ENCODE results near the gene SLC12A2. TPM values are rescaled to one million over a fixed set of nuclear protein-coding genes. Genes with fewer than 3 reads are reported as not detected.

Gene SLC12A2
- total RNA-seq, 2 experiments from 2014 or later, result 15.3 to 16.4 TPM

- POLR2A ChIA-PET, result no interaction called here
- H3K9me3 Mint-ChIP-seq, result peaks cover 18% of the 10 kb centered on the region
- H3K27me3 Mint-ChIP-seq, result no peaks in the 10 kb centered on the region
- CTCF ChIA-PET, result interaction anchor here (2.3 kb wide), 1 partner anchor 12 kb away, joined by 5 read pairs; no protein-coding TSS in a partner anchor
- H3K4me3 Mint-ChIP-seq, result no peak overlapping the region
- H3K4me1 Mint-ChIP-seq, result peaks cover 1% of the 10 kb centered on the region
- peaks cover 18% of the 10 kb centered on the region for H3K36me3 Mint-ChIP-seq (ENCODE audit: low read depth)
- DNase-seq, result no peak
- H3K27ac Mint-ChIP-seq, result no peak overlapping the region
Observed at GRCh38 chr5:128101676-128102075, 18.1 kb downstream of the SLC12A2 start.

GRCh38 chr5:128105203-128105602 lies 21.6 kb downstream of the SLC12A2 start:
- peaks cover 1% of the 10 kb centered on the region for H3K4me1 Mint-ChIP-seq
- no peak for DNase-seq
- H3K36me3 Mint-ChIP-seq (ENCODE audit: low read depth), result peaks cover 9% of the 10 kb centered on the region
- no peak overlapping the region for H3K27ac Mint-ChIP-seq
- no peak overlapping the region for H3K4me3 Mint-ChIP-seq
- no peaks in the 10 kb centered on the region for H3K27me3 Mint-ChIP-seq
- POLR2A ChIA-PET, result no interaction called here
- CTCF ChIA-PET, result no interaction called here
- no peaks in the 10 kb centered on the region for H3K9me3 Mint-ChIP-seq

- Mint-ChIP-seq H3K4me1 (peaks cover 13% of the 10 kb centered on the region), H3K36me3 (ENCODE audit: low read depth) (peaks cover 20% of the 10 kb centered on the region), H3K27ac (no peak overlapping the region), H3K27me3 (no peaks in the 10 kb centered on the region), H3K9me3 (no peaks in the 10 kb centered on the region), H3K4me3 (no peak overlapping the region)
- POLR2A ChIA-PET, result no interaction called here
- no peak for DNase-seq
- CTCF ChIA-PET, result no interaction called here
Observed at GRCh38 chr5:128109138-128109537, 25.6 kb downstream of the SLC12A2 start.

- no peaks in the 10 kb centered on the region for H3K9me3 Mint-ChIP-seq
- H3K27me3 Mint-ChIP-seq, result no peaks in the 10 kb centered on the region
- CTCF ChIA-PET, result no interaction called here
- H3K36me3 Mint-ChIP-seq (ENCODE audit: low read depth), result peaks cover 25% of the 10 kb centered on the region
- no peak overlapping the region for H3K4me3 Mint-ChIP-seq
- no peak for DNase-seq
- H3K27ac Mint-ChIP-seq, result no peak overlapping the region
- peaks cover 13% of the 10 kb centered on the region for H3K4me1 Mint-ChIP-seq
- POLR2A ChIA-PET, result no interaction called here
Observed at GRCh38 chr5:128109766-128110165, 26.2 kb downstream of the SLC12A2 start.

GRCh38 chr5:128111818-128112448 lies 28.4 kb downstream of the SLC12A2 start:
- Mint-ChIP-seq H3K4me3 (no peak overlapping the region), H3K9me3 (peaks cover 3% of the 10 kb centered on the region), H3K27ac (no peak overlapping the region), H3K27me3 (no peaks in the 10 kb centered on the region), H3K4me1 (peaks cover 12% of the 10 kb centered on the region), H3K36me3 (ENCODE audit: low read depth) (peaks cover 41% of the 10 kb centered on the region)
- POLR2A ChIA-PET, result no interaction called here
- DNase-seq, result no peak
- CTCF ChIA-PET, result interaction anchor here (0.7 kb wide), 1 partner anchor 11 kb away, joined by 3 read pairs; no protein-coding TSS in a partner anchor

- ChIA-PET POLR2A (no interaction called here), CTCF (no interaction called here)
- Mint-ChIP-seq H3K27me3 (no peaks in the 10 kb centered on the region), H3K9me3 (peaks cover 11% of the 10 kb centered on the region), H3K4me3 (no peak overlapping the region), H3K4me1 (peaks cover 6% of the 10 kb centered on the region), H3K36me3 (ENCODE audit: low read depth) (peaks cover 52% of the 10 kb centered on the region), H3K27ac (no peak overlapping the region)
- no peak for DNase-seq
Observed at GRCh38 chr5:128116445-128116844, 32.9 kb downstream of the SLC12A2 start.

- Mint-ChIP-seq H3K4me3 (no peak overlapping the region), H3K27ac (no peak overlapping the region), H3K4me1 (no peaks in the 10 kb centered on the region), H3K27me3 (no peaks in the 10 kb centered on the region), H3K9me3 (peaks cover 11% of the 10 kb centered on the region), H3K36me3 (ENCODE audit: low read depth) (peaks cover 49% of the 10 kb centered on the region)
- POLR2A ChIA-PET, result no interaction called here
- no peak for DNase-seq
- CTCF ChIA-PET, result no interaction called here
Observed at GRCh38 chr5:128118214-128118613, 34.6 kb downstream of the SLC12A2 start.

- H3K36me3 Mint-ChIP-seq (ENCODE audit: low read depth), result peaks cover 25% of the 10 kb centered on the region
- H3K27me3 Mint-ChIP-seq, result no peaks in the 10 kb centered on the region
- no peaks in the 10 kb centered on the region for H3K4me1 Mint-ChIP-seq
- no peak overlapping the region for H3K27ac Mint-ChIP-seq
- DNase-seq, result no peak
- ChIA-PET CTCF (no interaction called here), POLR2A (no interaction called here)
- H3K4me3 Mint-ChIP-seq, result no peak overlapping the region
- H3K9me3 Mint-ChIP-seq, result peaks cover 9% of the 10 kb centered on the region
Observed at GRCh38 chr5:128121651-128122050, 38.1 kb downstream of the SLC12A2 start.

GRCh38 chr5:128123936-128124335 lies 40.4 kb downstream of the SLC12A2 start:
- POLR2A ChIA-PET, result no interaction called here

GRCh38 chr5:128126241-128126640 lies 42.7 kb downstream of the SLC12A2 start:
- POLR2A ChIA-PET, result no interaction called here
- no peaks in the 10 kb centered on the region for H3K27me3 Mint-ChIP-seq

More at GRCh38 chr5:128123936-128124335, 40.4 kb downstream of the SLC12A2 start:
- CTCF ChIA-PET, result no interaction called here
- H3K4me1 Mint-ChIP-seq, result no peaks in the 10 kb centered on the region
- H3K27ac Mint-ChIP-seq, result no peak overlapping the region
- peaks cover 2% of the 10 kb centered on the region for H3K9me3 Mint-ChIP-seq
- H3K27me3 Mint-ChIP-seq, result no peaks in the 10 kb centered on the region
- H3K4me3 Mint-ChIP-seq, result no peak overlapping the region
- DNase-seq, result no peak
- H3K36me3 Mint-ChIP-seq (ENCODE audit: low read depth), result peaks cover 8% of the 10 kb centered on the region

GRCh38 chr5:128132499-128132898 lies 48.9 kb downstream of the SLC12A2 start:
- ChIA-PET CTCF (no interaction called here), POLR2A (no interaction called here)
- Mint-ChIP-seq H3K9me3 (peaks cover 3% of the 10 kb centered on the region), H3K27ac (no peak overlapping the region), H3K4me1 (no peaks in the 10 kb centered on the region), H3K4me3 (no peak overlapping the region), H3K36me3 (ENCODE audit: low read depth) (peaks cover 32% of the 10 kb centered on the region), H3K27me3 (no peaks in the 10 kb centered on the region)
- no peak for DNase-seq

More at GRCh38 chr5:128126241-128126640, 42.7 kb downstream of the SLC12A2 start:
- H3K4me3 Mint-ChIP-seq, result no peak overlapping the region
- no peak for DNase-seq
- CTCF ChIA-PET, result interaction anchor here (1.1 kb wide), 1 partner anchor 75 kb away, joined by 3 read pairs; no protein-coding TSS in a partner anchor
- no peak overlapping the region for H3K27ac Mint-ChIP-seq
- H3K9me3 Mint-ChIP-seq, result peaks cover 3% of the 10 kb centered on the region
- peaks cover 8% of the 10 kb centered on the region for H3K36me3 Mint-ChIP-seq (ENCODE audit: low read depth)
- H3K4me1 Mint-ChIP-seq, result no peaks in the 10 kb centered on the region

- H3K27me3 Mint-ChIP-seq, result no peaks in the 10 kb centered on the region
- ChIA-PET CTCF (no interaction called here), POLR2A (no interaction called here)
- DNase-seq, result no peak
- no peak overlapping the region for H3K27ac Mint-ChIP-seq
- peaks cover 3% of the 10 kb centered on the region for H3K9me3 Mint-ChIP-seq
- peaks cover 34% of the 10 kb centered on the region for H3K36me3 Mint-ChIP-seq (ENCODE audit: low read depth)
- no peaks in the 10 kb centered on the region for H3K4me1 Mint-ChIP-seq
- no peak overlapping the region for H3K4me3 Mint-ChIP-seq
Observed at GRCh38 chr5:128135286-128135685, 51.7 kb downstream of the SLC12A2 start.

GRCh38 chr5:128143911-128144310 lies 60.3 kb downstream of the SLC12A2 start:
- POLR2A ChIA-PET, result no interaction called here
- no peak overlapping the region for H3K4me3 Mint-ChIP-seq
- CTCF ChIA-PET, result interaction anchor here (0.6 kb wide), 1 partner anchor 11 kb away, joined by 3 read pairs; no protein-coding TSS in a partner anchor
- H3K36me3 Mint-ChIP-seq (ENCODE audit: low read depth), result peaks cover 8% of the 10 kb centered on the region
- H3K27me3 Mint-ChIP-seq, result no peaks in the 10 kb centered on the region
- DNase-seq, result no peak
- H3K27ac Mint-ChIP-seq, result no peak overlapping the region
- H3K9me3 Mint-ChIP-seq, result no peaks in the 10 kb centered on the region
- no peaks in the 10 kb centered on the region for H3K4me1 Mint-ChIP-seq

- CTCF ChIA-PET, result interaction anchor here (0.6 kb wide), 1 partner anchor 10 kb away, joined by 3 read pairs; no protein-coding TSS in a partner anchor
- Mint-ChIP-seq H3K9me3 (no peaks in the 10 kb centered on the region), H3K4me1 (no peaks in the 10 kb centered on the region), H3K27ac (no peak overlapping the region), H3K27me3 (no peaks in the 10 kb centered on the region), H3K36me3 (ENCODE audit: low read depth) (peaks cover 8% of the 10 kb centered on the region), H3K4me3 (no peak overlapping the region)
- POLR2A ChIA-PET, result no interaction called here
- DNase-seq, result no peak
Observed at GRCh38 chr5:128144491-128144890, 60.9 kb downstream of the SLC12A2 start.

Data from activated CD4-positive, alpha-beta T cell treated with anti-CD3 and anti-CD28 coated beads, Interleukin-2, amount 10 ng/mL, durations not matched to agents 7 days and 5 days (primary cell).